Measurements from ENCODE around the gene CHID1.

The CHID1 gene

DNA sequence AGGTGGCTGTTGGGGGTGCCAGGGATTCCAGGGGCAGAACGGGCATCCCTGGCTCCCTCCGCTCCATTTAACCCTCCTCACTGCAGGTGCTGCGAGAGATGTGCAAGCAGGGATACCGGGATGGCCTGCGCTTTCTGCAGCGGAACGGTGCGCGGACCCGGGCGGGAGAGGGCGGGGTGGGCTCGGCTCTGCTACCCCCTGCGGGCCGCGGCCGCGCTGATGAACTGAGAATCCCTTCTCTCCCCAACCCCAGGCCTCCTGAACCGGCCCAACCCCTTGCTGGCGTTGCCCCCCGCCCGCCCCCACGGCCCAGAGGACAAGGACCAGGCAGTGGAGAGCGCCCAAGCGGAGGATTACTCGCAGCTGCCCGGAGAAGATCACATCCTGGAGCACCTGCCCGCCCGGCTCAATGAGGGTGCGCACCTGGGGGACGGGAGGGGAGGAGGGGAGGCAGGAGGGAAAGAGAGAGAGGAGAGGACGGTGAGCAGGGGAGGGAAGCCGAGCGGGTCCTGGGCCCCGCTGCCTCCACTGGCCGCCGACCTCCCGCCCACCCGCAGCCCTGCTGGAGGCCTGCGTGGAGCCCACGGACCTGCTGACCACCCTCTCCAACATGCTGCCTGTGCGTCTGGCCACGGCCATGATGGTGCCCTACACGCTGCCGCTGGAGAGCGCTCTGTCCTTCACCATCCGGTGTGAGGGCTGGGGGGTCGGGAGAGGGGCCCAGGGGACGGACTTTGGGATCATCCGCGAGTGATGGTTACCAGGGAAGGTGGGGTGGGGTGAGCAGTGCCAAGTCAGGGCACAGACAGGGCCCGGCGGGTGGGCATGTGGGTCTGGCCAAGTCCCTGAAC is 86.9 kb downstream of the CHID1 start:
- no peak for DNase-seq (ENCODE audit: low read depth)

DNA sequence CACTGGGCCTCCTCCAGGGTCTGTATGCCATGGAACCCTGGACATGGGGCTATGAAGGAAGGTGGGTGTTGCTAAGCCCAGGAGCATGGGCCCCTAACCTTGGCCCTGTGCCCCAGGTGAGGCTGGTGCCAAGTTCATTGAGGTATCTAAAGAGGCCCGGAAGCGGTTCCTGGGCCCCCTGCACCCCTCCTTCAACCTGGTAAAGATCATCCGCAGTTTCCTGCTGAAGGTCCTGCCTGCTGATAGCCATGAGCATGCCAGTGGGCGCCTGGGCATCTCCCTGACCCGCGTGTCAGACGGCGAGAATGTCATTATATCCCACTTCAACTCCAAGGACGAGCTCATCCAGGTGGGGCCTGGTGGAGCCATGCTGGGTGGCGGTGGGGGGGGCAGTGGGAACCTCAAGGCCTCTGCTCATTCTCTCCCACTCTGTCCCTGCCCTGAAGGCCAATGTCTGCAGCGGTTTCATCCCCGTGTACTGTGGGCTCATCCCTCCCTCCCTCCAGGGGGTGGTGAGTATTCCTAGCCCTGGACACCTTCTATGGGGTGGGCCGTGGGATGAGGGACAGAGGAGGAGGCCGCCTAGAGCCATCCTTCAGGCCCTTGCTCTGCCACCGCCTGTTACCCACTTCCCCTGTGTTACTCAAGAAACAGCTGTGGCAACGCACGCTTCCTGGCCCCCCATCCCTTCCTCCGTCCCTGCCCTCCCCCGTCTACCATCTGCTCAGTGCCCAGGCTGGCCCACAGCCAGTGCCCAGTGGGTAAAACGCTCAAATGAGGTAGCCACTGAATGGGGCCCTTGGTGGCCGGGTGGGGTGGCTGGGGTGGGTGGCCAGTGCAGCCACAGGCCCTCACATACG is 88.9 kb downstream of the CHID1 start:
- DNase-seq (ENCODE audit: low read depth) = no peak

DNA sequence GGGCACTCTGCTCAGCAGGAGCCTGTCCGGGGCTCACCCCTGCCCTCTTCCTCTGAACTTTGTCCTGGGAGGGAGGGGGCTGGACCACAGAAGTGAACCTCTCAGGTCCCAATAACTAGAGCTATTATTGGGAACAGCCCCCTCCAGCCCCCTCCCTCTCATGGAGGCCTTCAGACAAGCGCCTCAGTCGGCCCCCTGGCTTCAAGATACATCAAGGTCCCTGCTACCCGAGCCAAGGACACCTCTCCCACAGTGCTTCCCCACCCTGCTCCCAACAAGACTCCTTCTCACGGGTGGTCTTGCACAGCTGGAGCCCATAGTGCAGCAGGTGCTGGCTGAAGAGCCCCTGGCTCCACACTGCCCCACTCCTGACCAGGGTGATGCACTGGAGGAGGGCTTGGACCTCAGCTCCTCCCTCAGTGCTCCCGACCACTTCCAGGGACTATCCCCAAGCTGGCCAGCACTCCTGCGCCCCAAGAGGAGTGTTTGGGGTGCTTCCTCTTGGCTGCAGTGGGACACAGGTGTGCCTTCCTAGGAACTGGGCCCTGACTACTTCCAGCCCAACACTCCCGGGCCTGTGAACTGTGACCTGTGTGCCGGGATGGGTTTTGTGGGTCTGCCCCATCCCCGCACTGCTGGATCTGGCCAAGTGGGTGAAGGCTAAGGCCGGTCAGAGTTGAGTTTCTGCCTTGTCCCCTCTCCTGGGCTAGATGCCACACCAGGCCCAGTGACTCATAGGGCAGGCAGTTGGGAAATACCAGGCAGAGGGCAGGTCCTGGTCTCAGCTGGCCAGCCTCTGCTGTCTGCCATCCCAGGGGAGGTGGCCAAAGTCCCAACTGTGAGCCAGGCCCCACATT is 89.7 kb downstream of the CHID1 start:
- DNase-seq (ENCODE audit: low read depth) = no peak

DNA sequence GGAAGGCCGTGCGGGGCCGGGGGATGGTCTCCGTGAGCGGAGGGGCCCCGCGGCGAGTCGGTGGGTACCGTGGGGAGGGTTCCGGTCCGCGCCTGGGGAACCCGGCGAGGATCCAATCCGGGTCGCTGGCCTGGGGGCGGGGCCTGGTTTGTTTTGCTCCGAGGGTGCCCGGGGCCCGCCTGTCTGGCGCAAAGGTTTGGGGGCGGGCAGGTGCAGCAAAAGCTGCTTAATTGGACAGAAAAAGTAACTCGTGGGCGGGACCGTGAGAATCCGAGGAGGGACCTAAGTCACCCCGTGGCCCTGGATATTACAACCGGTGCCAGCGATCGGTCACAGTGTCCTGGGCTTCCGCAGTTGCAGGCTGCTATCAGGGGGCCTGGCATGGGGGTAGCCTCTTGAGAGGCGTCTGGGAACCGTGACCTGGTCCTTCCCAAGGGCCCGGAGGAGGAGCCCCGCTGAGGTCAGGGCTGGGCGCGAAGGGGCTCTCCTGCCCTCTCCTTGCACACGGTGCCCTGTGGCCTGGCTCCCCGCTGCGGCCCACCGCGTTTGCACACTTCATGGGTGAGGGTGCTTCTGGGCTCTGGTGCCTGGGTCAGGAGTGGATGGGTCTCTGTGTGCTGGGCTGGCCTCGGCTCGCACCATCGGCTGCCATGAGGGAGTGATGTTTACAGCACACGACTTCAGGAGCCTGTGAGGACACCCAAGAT is 90.5 kb downstream of the CHID1 start:
- DNase-seq (ENCODE audit: low read depth) = no peak

DNA sequence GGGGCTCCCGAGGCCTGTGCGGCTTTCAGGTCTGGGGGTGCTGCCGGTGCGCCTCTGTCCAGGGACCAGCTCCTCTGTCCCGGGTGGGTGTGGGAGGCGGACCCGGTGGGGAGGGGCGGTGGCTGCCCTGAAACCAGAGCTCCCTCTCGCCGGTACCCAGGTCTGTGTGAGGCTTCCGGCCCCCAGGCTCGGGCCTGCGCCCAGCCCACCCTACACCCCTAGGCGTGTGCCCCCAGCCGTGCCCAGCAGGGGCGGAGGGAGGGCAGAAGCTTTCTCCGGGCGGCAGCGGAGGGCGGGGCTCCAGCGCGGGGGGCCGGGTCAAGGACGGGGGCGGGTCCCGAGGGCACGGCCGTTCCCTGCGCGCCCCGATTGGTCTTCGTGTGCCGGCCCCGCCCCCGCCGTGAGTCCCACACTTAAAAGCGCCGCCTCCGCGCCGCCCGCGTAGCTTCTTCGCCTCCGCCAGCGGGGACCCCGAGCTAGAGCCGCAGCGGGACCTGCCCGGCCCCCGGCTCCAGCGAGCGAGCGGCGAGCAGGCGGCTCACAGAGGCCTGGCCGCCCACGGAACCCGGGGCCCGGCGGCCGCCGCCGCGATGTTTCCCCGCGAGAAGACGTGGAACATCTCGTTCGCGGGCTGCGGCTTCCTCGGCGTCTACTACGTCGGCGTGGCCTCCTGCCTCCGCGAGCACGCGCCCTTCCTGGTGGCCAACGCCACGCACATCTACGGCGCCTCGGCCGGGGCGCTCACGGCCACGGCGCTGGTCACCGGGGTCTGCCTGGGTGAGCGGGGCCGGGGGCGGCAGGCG is 91.3 kb downstream of the CHID1 start:
- DNase-seq (ENCODE audit: low read depth) = peak; percentile 68

DNA sequence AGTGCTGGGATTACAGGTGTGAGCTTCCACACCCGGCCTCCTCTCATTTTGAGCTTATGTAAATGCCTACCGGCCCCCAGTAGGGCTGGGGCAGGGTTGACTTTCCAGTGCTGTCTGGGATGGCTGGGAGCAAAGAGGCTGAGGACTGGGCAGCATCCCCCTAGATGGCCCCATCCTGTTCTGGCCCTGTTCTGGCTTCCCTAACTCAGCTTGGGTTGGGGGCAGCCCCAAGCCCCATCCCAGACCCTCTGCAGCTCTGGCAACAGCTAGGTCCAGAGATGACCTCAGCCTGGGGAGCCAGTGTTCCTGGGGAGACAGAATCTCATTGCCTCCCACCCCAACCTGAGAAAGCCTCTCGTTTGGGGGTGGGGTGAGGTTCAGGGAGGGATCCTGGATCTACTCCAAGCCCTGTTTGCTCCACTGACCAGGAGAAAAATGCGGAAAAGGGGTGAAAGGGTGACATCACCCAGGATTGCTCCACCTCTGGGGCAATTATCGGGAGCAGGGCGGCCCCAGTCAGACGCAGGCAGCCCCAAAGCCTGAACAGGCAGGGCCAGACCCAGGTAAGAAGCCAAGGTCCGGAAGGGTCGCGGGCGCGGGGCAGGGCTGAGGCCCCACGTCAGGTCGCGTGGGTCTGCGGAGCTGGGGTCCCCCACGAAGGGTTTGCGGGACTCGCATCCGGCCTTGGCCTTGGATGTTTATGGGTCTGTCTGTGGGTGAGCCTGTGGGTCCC is 92.0 kb downstream of the CHID1 start, which contains the start of gene PNPLA2:
Gene PNPLA2 (plus strand): TSS at position 519 of the 733 bp plus-strand sequence. CDS start 805 bp downstream, outside the sequence.
- DNase-seq (ENCODE audit: low read depth) = no peak
